ENCODE measurements around the gene APLNR.

DNA sequence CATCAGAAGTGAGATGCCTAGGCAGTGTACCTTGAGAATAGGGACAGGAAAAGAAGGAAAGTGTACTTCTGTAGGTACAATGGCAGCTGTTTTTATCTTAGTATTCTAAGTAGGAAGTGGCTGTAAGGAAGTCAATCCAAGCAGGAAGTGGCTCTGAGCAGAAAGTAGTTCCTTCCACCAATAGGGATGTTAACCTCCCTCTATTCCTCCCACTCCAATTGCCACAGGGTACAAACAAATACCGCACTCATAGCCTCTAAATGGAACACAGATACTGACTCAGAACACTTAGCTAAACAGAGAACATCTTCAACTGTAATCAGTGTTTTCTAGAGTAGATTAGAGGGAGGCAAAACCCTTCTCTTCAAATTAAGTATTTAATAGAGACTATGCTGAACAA, 44.7 kb downstream of the APLNR start:
- no peak for TF ChIP-seq BCL11A (IDR thresholded peaks at IDR 0.05; ENCODE audit: low read depth, low read length)
- no peak for TF ChIP-seq KDM1A (IDR thresholded peaks at IDR 0.05; ENCODE audit: borderline replicate concordance)
- TF ChIP-seq POLR2AphosphoS5 (IDR thresholded peaks at IDR 0.05; ENCODE audit: low read length), result no peak
- no peak for TF ChIP-seq SP1 (IDR thresholded peaks at IDR 0.05; ENCODE audit: low read depth, low read length)
- no peak for TF ChIP-seq POLR2A (IDR thresholded peaks at IDR 0.05; ENCODE audit: low read depth, low read length)
- TF ChIP-seq, protein P1, sequence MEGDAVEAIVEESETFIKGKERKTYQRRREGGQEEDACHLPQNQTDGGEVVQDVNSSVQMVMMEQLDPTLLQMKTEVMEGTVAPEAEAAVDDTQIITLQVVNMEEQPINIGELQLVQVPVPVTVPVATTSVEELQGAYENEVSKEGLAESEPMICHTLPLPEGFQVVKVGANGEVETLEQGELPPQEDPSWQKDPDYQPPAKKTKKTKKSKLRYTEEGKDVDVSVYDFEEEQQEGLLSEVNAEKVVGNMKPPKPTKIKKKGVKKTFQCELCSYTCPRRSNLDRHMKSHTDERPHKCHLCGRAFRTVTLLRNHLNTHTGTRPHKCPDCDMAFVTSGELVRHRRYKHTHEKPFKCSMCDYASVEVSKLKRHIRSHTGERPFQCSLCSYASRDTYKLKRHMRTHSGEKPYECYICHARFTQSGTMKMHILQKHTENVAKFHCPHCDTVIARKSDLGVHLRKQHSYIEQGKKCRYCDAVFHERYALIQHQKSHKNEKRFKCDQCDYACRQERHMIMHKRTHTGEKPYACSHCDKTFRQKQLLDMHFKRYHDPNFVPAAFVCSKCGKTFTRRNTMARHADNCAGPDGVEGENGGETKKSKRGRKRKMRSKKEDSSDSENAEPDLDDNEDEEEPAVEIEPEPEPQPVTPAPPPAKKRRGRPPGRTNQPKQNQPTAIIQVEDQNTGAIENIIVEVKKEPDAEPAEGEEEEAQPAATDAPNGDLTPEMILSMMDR (IDR thresholded peaks at IDR 0.05 in 2 of 3, conservative IDR thresholded peaks at IDR 0.05 in 1 of 3; ENCODE audit: control insufficient read depth in 2 of 3, extremely low read depth in 1 of 3, insufficient read depth in 1 of 3, low read depth in 3 of 3, low read length in 3 of 3), result no peak
- no peak for TF ChIP-seq GABPA (IDR thresholded peaks at IDR 0.05; ENCODE audit: low read depth)
- TF ChIP-seq JUND (IDR thresholded peaks at IDR 0.05; ENCODE audit: low read depth, low read length), result no peak
- TF ChIP-seq ZZZ3 (IDR thresholded peaks at IDR 0.05; ENCODE audit: control insufficient read depth, insufficient read length, low read depth), result no peak
- no peak for TF ChIP-seq ZNF274 (IDR thresholded peaks at IDR 0.05; ENCODE audit: insufficient read depth, insufficient read length)
- no peak for TF ChIP-seq BRCA1 (IDR thresholded peaks at IDR 0.05; ENCODE audit: low read depth, low read length)
